ENCODE results near the gene NKX2-3.

The NKX2-3 gene

GRCh38 chr10:99532687-99533495, at the start of gene NKX2-3:
Gene NKX2-3, plus strand, starts transcription at chr10:99532942. Its CDS starts 190 bp downstream, at chr10:99533132.
- Mint-ChIP-seq H3K27me3 (peaks cover 36% of the 10 kb centered on the region), H3K4me3 (peak within 1 kb of the TSS; percentile 58), H3K27ac (peak within 1 kb of the TSS; percentile 62), H3K4me1 (peaks cover 30% of the 10 kb centered on the region), H3K36me3 (no peaks in the 10 kb centered on the region), H3K9me3 (no peaks in the 10 kb centered on the region)
- ATAC-seq (ENCODE audit: low read depth): peak; percentile 25
- DNase-seq (ENCODE audit: low spot score in 2 of 2): peak in 1 of 2 donors; percentile 27

GRCh38 chr10:99484626-99485581, 47.8 kb upstream of the NKX2-3 start:
- Mint-ChIP-seq H3K4me1 (peaks cover 4% of the 10 kb centered on the region), H3K9me3 (peaks cover 3% of the 10 kb centered on the region), H3K27me3 (peaks cover 31% of the 10 kb centered on the region), H3K36me3 (no peaks in the 10 kb centered on the region), H3K27ac (no peak overlapping the region), H3K4me3 (no peak overlapping the region)
- DNase-seq (ENCODE audit: low spot score in 2 of 2): no peak
- ATAC-seq (ENCODE audit: low read depth): no peak

- no peak overlapping the region for H3K4me3 Mint-ChIP-seq
- H3K4me1 Mint-ChIP-seq: peaks cover 4% of the 10 kb centered on the region
- no peaks in the 10 kb centered on the region for H3K9me3 Mint-ChIP-seq
- no peak overlapping the region for H3K27ac Mint-ChIP-seq
- DNase-seq (ENCODE audit: low spot score in 2 of 2) (no peak), ATAC-seq (ENCODE audit: low read depth) (no peak)
- H3K27me3 Mint-ChIP-seq: peaks cover 27% of the 10 kb centered on the region
- H3K36me3 Mint-ChIP-seq: no peaks in the 10 kb centered on the region
Observed at GRCh38 chr10:99487125-99487807, 45.5 kb upstream of the NKX2-3 start.

- Mint-ChIP-seq H3K4me1 (peaks cover 4% of the 10 kb centered on the region), H3K4me3 (no peak overlapping the region), H3K27ac (no peak overlapping the region), H3K36me3 (no peaks in the 10 kb centered on the region), H3K9me3 (no peaks in the 10 kb centered on the region), H3K27me3 (peaks cover 27% of the 10 kb centered on the region)
- no peak for ATAC-seq (ENCODE audit: low read depth)
- DNase-seq (ENCODE audit: low spot score in 2 of 2): no peak
Observed at GRCh38 chr10:99489271-99489670, 43.5 kb upstream of the NKX2-3 start.

- Mint-ChIP-seq H3K36me3 (peaks cover 3% of the 10 kb centered on the region), H3K9me3 (peaks cover 9% of the 10 kb centered on the region), H3K27ac (no peak overlapping the region), H3K27me3 (peaks cover 16% of the 10 kb centered on the region), H3K4me1 (no peaks in the 10 kb centered on the region), H3K4me3 (no peak overlapping the region)
- ATAC-seq (ENCODE audit: low read depth) (no peak), DNase-seq (ENCODE audit: low spot score in 2 of 2) (no peak)
Observed at GRCh38 chr10:99497343-99498025, 35.3 kb upstream of the NKX2-3 start.

- peaks cover 21% of the 10 kb centered on the region for H3K27me3 Mint-ChIP-seq
- H3K27ac Mint-ChIP-seq: no peak overlapping the region
- peaks cover 9% of the 10 kb centered on the region for H3K9me3 Mint-ChIP-seq
- ATAC-seq (ENCODE audit: low read depth) (no peak), DNase-seq (ENCODE audit: low spot score in 2 of 2) (no peak)
- no peak overlapping the region for H3K4me3 Mint-ChIP-seq
- H3K4me1 Mint-ChIP-seq: no peaks in the 10 kb centered on the region
- peaks cover under 1% of the 10 kb centered on the region for H3K36me3 Mint-ChIP-seq
Observed at GRCh38 chr10:99506416-99506815, 26.3 kb upstream of the NKX2-3 start.

- ATAC-seq (ENCODE audit: low read depth) (no peak), DNase-seq (ENCODE audit: low spot score in 2 of 2) (no peak)
- Mint-ChIP-seq H3K9me3 (peaks cover 9% of the 10 kb centered on the region), H3K36me3 (peaks cover 2% of the 10 kb centered on the region), H3K27ac (no peak overlapping the region), H3K4me1 (no peaks in the 10 kb centered on the region), H3K27me3 (peaks cover 21% of the 10 kb centered on the region), H3K4me3 (no peak overlapping the region)
Observed at GRCh38 chr10:99507265-99507664, 25.5 kb upstream of the NKX2-3 start.

GRCh38 chr10:99513061-99513460, 19.7 kb upstream of the NKX2-3 start:
- H3K36me3 Mint-ChIP-seq: peaks cover 2% of the 10 kb centered on the region
- ATAC-seq (ENCODE audit: low read depth): no peak
- DNase-seq (ENCODE audit: low spot score in 2 of 2): no peak
- no peak overlapping the region for H3K4me3 Mint-ChIP-seq
- peaks cover 9% of the 10 kb centered on the region for H3K9me3 Mint-ChIP-seq
- peaks cover 19% of the 10 kb centered on the region for H3K27me3 Mint-ChIP-seq
- H3K4me1 Mint-ChIP-seq: no peaks in the 10 kb centered on the region
- no peak overlapping the region for H3K27ac Mint-ChIP-seq

GRCh38 chr10:99519690-99520039, 13.1 kb upstream of the NKX2-3 start:
- Mint-ChIP-seq H3K4me3 (no peak overlapping the region), H3K27ac (no peak overlapping the region), H3K4me1 (peaks cover 5% of the 10 kb centered on the region), H3K27me3 (peaks cover 16% of the 10 kb centered on the region), H3K9me3 (no peaks in the 10 kb centered on the region), H3K36me3 (no peaks in the 10 kb centered on the region)
- ATAC-seq (ENCODE audit: low read depth): no peak
- no peak for DNase-seq (ENCODE audit: low spot score in 2 of 2)

GRCh38 chr10:99520040-99520846, 12.5 kb upstream of the NKX2-3 start:
- no peaks in the 10 kb centered on the region for H3K9me3 Mint-ChIP-seq
- peaks cover 18% of the 10 kb centered on the region for H3K27me3 Mint-ChIP-seq
- no peak overlapping the region for H3K4me3 Mint-ChIP-seq
- DNase-seq (ENCODE audit: low spot score in 2 of 2) (no peak), ATAC-seq (ENCODE audit: low read depth) (no peak)
- H3K4me1 Mint-ChIP-seq: peaks cover 5% of the 10 kb centered on the region
- no peaks in the 10 kb centered on the region for H3K36me3 Mint-ChIP-seq
- no peak overlapping the region for H3K27ac Mint-ChIP-seq

- Mint-ChIP-seq H3K36me3 (no peaks in the 10 kb centered on the region), H3K27me3 (peaks cover 19% of the 10 kb centered on the region), H3K4me3 (no peak overlapping the region), H3K4me1 (peaks cover 5% of the 10 kb centered on the region), H3K27ac (no peak overlapping the region), H3K9me3 (no peaks in the 10 kb centered on the region)
- no peak for DNase-seq (ENCODE audit: low spot score in 2 of 2)
- no peak for ATAC-seq (ENCODE audit: low read depth)
Observed at GRCh38 chr10:99520847-99521764, 11.6 kb upstream of the NKX2-3 start.

GRCh38 chr10:99521765-99522469, 10.8 kb upstream of the NKX2-3 start:
- ATAC-seq (ENCODE audit: low read depth): no peak
- Mint-ChIP-seq H3K36me3 (peaks cover 3% of the 10 kb centered on the region), H3K9me3 (peaks cover 3% of the 10 kb centered on the region), H3K4me3 (no peak overlapping the region), H3K4me1 (peaks cover 5% of the 10 kb centered on the region), H3K27me3 (peaks cover 23% of the 10 kb centered on the region), H3K27ac (no peak overlapping the region)
- no peak for DNase-seq (ENCODE audit: low spot score in 2 of 2)

All from memory B cell (primary cell).